HG03565 (cell line): Measurements from ENCODE around the gene NR2F1-AS1.
A peak's percentile ranks its signal among the peaks of the same experiment; 100 is the strongest.

Experiments used
- ATAC-seq: cut with Tn5 transposase; IDR thresholded peaks from one replicate; pipeline ENCODE4 v1.9.1; 2021; ENCODE audit warnings: mild to moderate bottlenecking, moderate library complexity; ENCODE audit not compliant: unreplicated experiment

Gene NR2F1-AS1

DNA sequence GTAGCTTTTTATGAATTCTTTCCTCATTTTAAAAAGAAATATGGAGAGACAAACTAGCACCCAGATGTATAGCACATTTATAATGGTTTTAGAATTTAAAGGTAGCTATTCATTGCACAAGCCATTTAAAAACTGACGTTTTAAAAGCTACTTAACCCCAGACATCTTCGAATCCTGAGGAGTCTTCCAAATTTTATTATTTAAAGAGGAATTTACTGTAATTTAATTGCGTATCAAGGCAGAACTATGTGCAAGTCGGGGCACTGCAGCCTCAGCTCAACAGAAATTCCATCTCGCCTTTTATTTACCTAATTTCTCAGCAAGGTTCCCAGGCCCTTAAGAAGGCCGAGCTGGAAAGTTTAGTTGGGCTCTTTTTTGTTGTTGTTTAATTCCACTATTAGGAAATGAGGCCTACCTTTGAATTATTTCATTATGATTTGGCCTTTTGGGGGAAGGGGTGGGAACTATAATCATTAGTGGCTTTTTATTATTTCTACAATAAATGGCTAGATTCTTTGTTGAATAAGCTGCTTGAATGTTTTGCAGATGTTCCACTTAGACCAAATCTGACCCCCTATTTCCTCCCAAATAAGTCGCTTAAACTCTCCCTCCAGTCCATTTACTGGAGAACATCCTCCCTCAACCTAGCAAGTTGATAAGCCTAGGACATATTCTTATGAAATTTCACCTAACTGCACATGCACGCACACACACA is 22.2 kb upstream of the NR2F1-AS1 start:
- ATAC-seq, result no peak

DNA sequence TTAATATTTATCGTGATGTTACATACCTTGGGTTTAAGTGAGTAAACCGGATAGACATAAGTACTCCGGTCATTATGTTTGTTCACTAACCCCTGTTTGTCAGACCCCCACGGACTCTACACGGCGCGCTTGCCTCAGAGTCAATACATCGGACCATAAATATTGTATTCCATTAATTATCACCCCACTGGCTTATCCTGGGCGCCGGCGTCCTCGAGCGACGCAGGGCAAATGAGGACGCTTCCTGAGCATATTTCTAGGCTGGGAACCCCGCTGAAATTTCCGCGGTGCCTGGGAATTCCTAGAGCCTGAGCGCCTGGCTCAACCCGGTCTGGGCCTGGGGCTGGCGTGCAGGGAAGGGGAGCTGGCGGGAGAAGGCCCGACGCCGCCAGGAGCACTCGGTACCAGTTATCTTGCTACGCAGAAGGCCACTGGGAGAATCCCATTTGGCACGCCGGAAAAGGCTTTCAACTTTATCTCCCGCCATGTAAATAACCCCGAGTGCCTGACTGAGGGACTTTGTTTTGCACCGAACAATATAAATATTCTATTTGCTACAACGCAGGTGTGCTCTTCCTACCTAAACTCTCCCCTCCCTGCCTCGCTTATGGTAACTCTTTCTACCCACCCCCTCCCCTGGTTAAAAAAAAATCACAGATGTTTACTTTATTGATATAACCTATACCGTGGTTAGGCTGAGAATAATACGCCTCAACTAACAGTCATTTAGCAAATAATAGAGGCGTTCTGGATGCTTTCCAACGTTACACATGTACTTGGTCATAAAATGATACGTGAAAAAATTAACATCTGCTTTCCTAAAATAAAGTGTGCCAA is 21.4 kb upstream of the NR2F1-AS1 start:
- ATAC-seq, result no peak

DNA sequence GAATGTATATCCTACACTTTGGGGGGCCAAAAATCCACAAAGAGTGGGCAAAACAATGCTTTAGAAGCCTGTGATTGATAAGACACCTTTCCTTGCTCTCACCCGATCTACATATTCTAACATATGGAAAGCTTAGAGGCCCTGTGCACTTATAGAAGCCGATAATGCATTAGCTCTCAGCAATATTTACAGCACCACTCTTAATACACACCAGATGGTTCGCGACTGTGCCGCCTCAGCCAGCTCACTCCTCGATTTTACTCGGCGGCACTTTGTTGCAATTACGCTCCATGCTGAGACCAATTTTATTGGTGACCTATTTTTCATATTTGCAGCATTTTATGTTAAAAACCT is 20.8 kb upstream of the NR2F1-AS1 start:
- ATAC-seq, result no peak

DNA sequence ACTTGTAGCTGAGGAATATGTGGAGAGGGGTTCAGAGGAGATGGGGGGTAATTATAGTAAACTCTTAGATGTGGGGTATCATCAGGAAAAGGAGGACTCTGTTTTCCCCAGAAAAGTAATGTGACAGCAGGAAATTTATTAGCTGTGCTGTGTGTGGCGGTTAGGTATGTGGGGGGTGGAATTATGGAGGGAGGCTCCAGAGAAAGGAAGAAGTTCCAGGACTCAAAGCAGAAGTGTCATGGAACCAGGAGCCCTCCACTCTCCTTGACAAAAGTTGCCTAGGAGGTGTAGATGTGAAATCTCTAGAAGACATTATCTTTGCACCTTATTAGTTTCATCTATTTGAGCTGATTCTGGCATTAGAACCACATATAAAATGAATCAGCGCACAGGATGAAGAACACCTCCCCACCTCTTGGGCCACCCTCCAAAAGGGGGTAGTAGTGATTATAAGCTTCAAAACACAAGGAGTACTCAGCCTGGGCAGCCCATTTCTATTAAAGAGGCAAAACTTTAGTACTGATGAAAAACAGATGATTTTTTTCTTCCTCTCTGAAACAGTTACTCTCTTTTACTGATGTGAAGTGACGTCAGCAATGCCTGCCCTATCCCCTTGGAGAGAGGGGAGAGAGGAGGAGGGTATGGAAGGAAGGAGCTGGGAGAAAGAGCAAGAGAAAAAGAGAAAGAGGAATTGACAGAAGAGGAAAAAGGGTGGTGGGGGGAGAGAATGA is 20.2 kb upstream of the NR2F1-AS1 start:
- ATAC-seq, result no peak

DNA sequence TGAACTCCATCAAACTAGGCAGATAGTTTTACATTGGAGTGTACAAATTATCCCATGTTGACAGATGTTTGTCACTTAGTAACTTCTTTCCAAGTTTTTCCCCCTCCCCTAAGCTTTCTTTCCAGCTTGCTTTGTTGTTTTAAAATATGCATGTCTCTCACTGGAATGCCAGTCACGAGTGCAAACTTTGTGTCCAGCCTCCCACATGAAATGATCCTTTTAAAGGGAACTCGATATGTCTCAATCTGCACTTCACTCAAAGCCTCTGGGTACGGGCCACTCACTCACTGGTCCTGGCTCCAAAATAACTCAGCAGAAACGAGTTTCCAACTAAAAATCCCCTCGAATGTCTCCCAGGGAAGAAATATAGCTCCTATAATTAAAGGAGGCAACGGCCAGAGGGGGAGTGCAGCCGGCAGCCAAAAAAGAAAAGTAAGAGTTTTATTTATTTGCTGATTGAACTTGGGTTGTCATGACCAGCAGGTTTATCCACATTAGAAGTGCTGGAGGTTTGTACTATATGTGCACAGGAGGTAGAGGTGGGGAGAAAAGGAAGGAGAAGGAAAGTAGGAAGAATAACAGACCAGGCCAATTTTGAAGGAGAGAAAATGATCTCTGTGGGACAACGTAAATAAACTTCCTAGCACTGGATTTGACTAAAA is 19.5 kb upstream of the NR2F1-AS1 start:
- no peak for ATAC-seq

DNA sequence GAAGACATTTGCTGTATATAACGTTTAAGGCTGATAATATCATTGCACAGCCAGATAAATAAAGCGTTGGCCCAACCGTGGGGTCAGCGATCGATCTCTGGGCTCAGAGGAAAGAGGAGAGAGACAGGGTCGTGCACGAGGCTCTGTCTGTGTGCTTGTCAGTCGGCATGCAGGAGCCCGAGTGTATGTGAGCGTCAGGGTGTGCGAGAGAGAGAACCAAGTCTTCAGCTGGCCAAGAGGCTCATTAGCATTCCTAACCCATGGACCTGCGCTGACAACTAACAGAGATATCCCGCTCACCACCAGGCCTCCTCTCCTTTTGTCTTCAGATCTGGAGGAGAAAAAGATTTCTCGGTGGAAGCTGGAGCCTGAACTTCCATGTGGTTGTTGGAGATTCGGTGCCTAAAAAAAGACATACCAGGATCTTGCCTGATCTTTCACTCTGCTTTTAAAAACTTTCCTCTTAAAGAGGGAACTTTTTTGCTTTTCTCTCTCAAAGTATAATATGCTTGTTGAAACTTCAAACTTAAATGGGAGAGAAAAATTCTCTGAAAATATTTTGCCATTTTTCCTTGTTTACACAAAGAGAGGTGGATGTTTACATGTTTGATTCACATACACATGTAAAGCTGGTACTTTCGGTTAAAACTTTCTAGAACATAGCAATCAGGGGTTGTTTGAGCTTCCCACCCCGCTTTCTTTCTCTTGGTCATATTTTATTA is 18.5 kb upstream of the NR2F1-AS1 start:
- ATAC-seq, result no peak

DNA sequence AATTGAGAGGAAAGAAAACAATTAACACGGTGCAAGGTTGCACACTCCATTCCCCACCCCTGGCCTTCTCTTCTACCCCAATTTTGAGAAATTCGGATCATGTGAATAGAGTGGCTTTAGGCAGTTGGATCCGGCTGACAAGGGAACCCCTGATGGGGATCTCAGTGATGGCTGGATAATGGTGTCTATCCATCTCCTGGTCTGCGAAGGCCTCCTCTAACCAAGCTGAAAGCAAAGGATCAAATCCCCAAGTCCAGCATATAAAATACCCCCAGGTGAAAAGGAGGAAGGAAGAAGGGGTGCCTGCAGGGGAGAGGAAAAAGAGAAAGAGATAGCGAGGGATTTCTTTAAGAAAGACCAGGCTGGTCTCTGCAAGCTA is 18.0 kb upstream of the NR2F1-AS1 start:
- no peak for ATAC-seq

DNA sequence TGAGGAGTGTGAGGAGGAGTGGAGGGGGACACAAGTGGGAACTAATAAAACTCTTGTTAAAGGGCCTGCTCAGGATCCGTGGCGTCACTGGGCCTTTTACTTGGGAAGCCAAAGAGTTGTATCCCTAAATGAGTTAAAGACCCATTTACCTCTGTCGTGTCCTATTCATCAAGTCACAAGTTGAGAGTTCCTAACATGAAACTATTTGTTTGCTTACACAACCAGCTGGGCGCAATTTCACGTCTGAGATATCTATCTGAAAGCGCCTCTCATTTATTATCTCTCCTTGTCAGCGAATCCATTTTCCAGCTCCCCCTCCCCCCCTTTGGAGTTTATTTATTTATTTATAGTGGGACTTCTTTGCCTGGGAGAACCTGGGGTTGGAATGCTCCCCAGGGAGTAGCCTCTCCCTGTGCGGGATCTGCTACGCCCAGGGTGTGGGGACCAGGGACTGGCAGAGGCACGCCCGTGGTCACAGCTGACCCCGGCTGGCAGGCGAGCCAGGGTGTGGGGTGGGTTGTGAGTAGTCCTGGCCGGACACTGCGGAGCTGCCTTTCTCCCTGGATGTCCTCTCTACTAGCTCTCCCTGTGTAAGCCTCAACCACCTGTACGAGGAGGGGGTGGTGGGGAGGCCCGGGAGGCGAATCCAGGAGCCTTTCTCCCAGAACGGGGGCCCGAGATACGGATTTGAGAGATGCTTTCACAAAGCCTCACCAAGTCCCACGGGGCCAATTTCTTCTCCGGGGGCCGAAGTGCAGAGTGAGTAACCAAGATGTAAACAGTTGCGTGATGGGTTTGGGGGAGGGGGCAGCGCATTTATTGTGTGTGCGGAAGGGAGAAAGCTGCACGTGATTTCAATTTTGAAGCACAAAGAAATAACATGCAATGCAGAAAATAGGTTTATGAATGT is 17.3 kb upstream of the NR2F1-AS1 start:
- no peak for ATAC-seq

DNA sequence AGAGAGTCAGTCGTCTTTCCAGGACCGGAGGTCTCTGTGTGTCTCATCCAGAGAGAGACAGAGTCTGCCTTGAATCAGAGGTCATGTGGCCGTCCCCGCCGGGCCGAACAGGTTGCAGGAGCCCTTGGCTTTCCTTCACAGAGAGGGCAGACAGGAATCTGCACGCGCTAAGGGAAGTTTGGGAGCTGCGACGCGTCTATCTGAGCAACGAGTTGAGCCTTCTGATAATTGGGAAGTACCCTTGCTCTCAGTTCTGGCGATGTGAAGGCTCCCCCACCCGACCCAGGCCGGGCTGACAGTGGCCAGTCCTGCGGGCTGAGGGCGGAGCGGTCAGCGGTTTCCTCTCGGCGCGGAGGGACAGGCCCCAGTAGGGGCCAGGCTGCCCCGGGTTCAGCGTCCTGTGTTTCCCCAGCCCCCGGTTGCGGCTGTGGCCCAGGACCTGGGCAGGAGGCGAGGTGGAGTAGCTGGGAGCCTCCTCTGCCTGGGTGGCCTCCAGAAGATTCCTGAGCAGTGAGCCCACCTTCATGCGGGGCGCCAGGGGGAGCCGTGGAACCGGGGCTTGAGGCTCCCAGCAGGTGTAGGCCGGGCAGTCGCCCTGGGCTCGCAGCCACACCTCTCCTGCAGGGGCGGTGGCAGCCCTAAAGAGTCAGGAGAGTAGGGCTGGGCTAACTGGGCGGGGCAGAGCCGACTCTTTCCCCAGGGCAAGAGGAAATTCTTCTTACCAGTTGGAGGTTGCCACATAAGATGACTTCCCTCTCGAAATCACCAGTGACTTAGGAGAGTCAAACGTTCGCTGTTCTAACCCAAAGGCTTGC is 15.9 kb upstream of the NR2F1-AS1 start:
- peak; percentile 39 for ATAC-seq

DNA sequence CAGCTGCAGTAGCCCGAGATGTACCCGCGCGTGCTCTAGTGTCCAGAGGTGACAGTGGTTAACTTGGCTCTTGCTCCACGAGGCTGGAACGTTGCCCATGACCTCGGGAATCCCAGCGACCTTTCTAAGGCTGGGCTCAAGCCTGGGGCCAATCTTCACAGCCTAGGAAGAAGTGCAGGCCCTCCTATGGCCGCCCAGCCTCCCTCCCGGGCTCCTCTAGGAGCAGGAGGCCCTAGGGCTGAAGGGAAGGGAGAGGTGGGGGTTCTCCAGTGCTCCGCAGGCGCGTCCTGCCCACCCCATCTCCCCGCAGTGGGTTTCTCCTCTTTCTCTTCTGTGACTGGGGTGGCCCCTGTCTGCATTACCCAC is 15.3 kb upstream of the NR2F1-AS1 start:
- ATAC-seq, result no peak

DNA sequence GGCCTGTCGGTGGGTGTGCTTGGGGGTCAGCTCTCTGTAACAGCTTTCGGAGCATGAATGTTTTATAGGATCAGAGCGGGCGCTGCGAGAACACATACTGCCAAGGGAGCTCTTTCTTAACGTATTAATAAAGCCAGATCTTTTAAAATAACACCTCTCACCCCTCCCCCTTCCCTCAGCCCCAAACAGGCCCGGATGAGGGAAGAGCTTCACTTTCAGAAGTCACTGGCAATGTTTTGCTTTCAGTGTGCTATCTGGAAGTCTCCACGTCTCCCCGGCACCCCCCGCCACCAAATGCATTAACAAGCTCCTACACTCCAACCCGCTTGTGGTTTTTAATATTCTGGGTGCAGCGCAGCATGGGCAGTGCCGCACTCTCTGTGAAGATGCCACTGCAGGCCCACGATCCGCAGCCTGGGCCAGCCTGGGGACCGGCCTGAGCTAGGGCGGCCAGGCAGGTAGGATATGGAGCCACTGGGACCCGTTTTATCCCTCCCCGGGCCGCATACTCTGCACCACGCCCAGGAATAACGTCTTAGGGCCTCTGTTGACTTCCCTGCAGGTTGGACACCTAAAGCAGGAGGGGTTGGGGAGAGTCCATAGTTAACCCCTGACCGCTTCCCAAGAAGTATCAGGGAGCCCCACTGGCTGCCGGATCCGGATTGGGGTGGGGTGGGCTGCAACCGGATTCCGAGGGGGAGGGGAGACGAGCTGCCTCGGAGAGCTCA is 14.6 kb upstream of the NR2F1-AS1 start:
- no peak for ATAC-seq

DNA sequence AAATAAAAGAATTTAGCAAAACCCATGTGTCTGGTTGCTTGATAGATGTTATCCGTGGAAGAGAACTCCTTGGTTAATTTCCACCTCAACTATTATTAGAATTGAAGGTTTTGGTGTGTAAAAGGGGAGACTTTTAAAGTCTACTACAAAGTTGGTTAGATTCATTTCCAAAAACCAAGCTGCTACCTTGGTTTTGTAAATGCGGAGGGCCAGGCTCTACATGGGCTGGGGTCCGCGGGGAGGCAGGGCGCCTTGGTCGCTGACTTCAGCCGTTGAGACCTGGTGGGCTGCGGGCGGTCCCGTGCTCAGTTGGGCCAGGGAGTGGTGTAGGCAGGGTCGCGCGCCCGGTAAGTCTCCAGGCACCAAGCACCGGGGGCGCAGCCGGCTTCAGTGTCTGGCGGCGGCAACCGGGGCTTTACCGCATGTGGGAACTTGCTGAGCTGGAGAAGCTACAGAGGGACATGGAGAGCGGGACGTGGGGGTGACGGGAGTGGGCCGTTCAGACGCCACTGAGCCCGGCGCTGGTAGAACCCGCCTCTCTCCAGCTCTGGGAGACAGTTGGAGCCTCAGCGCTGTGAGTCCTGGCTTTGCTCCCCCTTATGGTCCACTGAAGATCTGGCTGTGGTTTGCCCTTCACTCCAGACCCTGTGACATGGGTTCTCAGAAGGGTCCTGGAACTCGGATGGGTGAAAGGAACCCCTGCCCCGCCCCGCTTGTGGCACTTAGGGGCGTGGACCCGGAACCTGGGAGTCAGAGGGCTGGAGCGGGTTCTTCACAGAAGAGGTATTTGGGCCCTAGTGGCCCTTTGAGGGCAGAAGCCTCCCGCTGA is 13.8 kb upstream of the NR2F1-AS1 start:
- no peak for ATAC-seq

DNA sequence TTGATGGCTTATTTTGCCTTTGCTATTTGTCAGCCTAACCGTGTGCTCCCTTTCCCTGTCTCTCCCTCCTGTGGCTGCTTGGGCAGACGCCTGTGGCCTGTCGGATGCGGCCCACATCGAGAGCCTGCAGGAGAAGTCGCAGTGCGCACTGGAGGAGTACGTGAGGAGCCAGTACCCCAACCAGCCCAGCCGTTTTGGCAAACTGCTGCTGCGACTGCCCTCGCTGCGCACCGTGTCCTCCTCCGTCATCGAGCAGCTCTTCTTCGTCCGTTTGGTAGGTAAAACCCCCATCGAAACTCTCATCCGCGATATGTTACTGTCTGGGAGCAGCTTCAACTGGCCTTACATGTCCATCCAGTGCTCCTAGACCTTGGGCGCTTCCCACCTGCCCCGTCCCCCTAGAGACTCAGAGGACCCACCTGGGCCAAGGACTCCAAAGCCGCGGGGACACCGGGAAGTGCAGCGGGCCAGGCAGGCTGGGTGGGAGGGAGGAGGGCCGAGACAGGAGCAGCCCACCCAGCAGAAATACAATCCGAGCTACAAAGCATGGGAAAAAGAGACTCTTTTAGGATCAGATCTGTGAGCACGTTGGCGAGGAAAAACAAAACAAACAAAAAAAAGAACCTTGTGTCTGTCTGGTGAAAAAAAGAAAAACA is 12.6 kb upstream of the NR2F1-AS1 start:
- ATAC-seq, result no peak

DNA sequence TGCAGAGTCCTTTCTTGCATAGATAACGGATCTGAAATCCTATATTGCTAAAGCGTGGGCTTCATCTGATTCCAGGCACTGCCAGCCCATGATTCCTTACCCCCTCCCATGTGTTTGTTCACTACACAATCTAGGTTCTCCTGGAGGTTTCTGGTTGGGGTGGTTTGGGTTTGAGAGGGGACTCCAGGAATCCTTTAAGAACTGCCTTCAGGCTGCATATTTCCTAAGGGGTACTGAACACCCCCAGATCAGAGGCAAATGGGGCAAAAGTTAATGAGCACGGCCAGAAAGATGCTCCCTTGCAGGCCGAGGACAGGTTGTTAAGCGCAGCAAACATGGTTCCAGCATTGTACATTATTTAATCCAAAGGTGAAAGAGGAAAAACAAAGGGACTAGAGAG is 11.9 kb upstream of the NR2F1-AS1 start:
- ATAC-seq, result no peak

DNA sequence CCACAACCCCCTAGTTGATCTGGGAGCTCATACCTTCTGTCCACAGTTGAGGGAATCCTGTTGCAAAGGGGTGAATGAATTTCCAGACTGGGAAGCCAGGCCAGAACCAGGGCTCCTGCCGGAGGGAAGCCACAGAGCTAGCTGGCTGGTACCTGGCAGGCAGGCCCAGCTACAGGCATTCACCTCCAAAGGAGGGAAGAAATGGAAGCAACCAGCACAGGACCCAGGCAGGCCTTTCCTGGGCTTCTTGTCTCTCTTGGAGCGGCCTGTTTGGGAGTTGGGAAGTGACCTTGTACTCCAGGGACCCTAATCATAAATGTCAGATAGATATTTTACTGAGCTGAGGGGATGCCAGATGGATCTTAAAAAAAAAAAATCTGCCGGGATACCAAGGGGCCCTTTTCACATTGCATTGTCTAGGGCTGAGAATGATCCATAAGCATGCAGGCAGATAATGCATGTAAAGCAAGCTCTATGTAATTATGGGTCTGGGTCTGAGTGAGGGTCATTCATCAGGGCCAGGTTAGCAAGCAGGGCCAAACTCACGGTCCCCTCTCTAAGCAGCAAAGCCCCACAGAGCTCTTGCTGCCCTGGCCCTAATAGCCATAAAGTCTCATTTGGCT is 10.4 kb upstream of the NR2F1-AS1 start:
- ATAC-seq, result no peak

DNA sequence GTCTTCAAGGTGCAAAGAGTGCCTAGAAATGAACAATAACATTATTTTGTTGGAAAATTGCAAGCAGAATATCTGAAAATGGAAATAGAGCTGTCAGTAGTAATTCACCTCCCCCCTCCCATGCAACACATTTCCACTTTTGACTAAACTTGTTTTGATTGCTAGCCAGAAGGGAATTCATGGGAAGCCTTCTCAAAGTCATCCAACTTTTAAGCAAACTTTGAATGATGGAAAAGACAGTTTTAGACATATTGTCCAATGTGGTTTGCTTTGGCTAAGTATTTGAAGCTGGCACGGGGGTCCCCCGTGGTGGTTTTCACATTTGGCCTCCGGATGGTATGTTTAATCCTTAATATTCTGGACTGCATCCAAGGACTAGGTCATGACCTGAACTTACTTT is 9.5 kb upstream of the NR2F1-AS1 start:
- ATAC-seq, result no peak
